Measurements from ENCODE around the gene IL3RA.
"Not testable (repeated sequence)": the region's sequence is repeated elsewhere in the genome, so short reads cannot be mapped to it uniquely, and the experiment has no call there.

Gene IL3RA

GRCh38 chrX:1336331-1336943, at the start of gene IL3RA:
Gene IL3RA (plus strand): TSS chrX:1336785. CDS start chrX:1341766, 4,981 bp downstream.
- DNase-seq: no peak

GRCh38 chrX:1289535-1289934, 47.0 kb upstream of the IL3RA start:
- DNase-seq: no peak

- DNase-seq: no peak
Observed at GRCh38 chrX:1291110-1291740, 45.4 kb upstream of the IL3RA start.

GRCh38 chrX:1292575-1293290, 43.9 kb upstream of the IL3RA start:
- no peak for DNase-seq

GRCh38 chrX:1294301-1295067, 42.1 kb upstream of the IL3RA start:
- no peak for DNase-seq

GRCh38 chrX:1295550-1295949, 41.0 kb upstream of the IL3RA start:
- no peak for DNase-seq

GRCh38 chrX:1297591-1297990, 39.0 kb upstream of the IL3RA start:
- DNase-seq: not testable (repeated sequence)

- DNase-seq: no peak
Observed at GRCh38 chrX:1300449-1300848, 36.1 kb upstream of the IL3RA start.

- no peak for DNase-seq
Observed at GRCh38 chrX:1305411-1305810, 31.2 kb upstream of the IL3RA start.

GRCh38 chrX:1306909-1307625, 29.5 kb upstream of the IL3RA start:
- DNase-seq: no peak

- no peak for DNase-seq
Observed at GRCh38 chrX:1307626-1308340, 28.8 kb upstream of the IL3RA start.

GRCh38 chrX:1308476-1308875, 28.1 kb upstream of the IL3RA start:
- no peak for DNase-seq

GRCh38 chrX:1308917-1309316, 27.7 kb upstream of the IL3RA start:
- not testable (repeated sequence) for DNase-seq

GRCh38 chrX:1313788-1314187, 22.8 kb upstream of the IL3RA start:
- DNase-seq: no peak

- DNase-seq: no peak
Observed at GRCh38 chrX:1316527-1316926, 20.1 kb upstream of the IL3RA start.

- no peak for DNase-seq
Observed at GRCh38 chrX:1321674-1322073, 14.9 kb upstream of the IL3RA start.

GRCh38 chrX:1322393-1322792, 14.2 kb upstream of the IL3RA start:
- DNase-seq: no peak

- DNase-seq: peak; percentile 79
Observed at GRCh38 chrX:1323315-1323714, 13.3 kb upstream of the IL3RA start.

GRCh38 chrX:1325515-1326116, 11.0 kb upstream of the IL3RA start:
- DNase-seq: no peak

GRCh38 chrX:1327651-1328304, 8.8 kb upstream of the IL3RA start:
- no peak for DNase-seq

GRCh38 chrX:1330605-1331004, 6.0 kb upstream of the IL3RA start:
- DNase-seq: no peak
